HepG2 (cell line): ENCODE results near the gene PPP1CA. TPM values are rescaled to one million over a fixed set of nuclear protein-coding genes. Genes with fewer than 3 reads are reported as not detected.

ENCODE experiments used
- ATAC-seq: fragments of 200-7000 bp; cut with Tn5 transposase; 3 replicates; pipeline ENCODE4 v1.9.1; 2020; ENCODE audit warnings: mild to moderate bottlenecking, moderate library complexity
- BruUV-seq: library from RNA; stranded (reverse); fragments of 400-500 nt; replicated peaks from 2 replicates; lab custom pipeline; 2021; lab: Mats Ljungman, UMichigan
- CTCF ChIA-PET: fragments of 300-600 bp; formaldehyde crosslinking; extraction: SDS; loops from one replicate; lab custom pipeline; 2021; ENCODE audit warnings: low total read pairs, inconsistent platforms, low intra/inter-chr PET ratio; lab: Yijun Ruan, JAX
- POLR2A ChIA-PET: fragments of 350-600 bp; sonication (Branson Sonifier 250); formaldehyde crosslinking; loops from one replicate; lab custom pipeline; 2020; ENCODE audit warnings: antibody characterized with exemption, inconsistent platforms; lab: Yijun Ruan, JAX
- DNase-seq: peaks from one replicate; pipeline ENCODE4 v3.0.0-alpha.2; 2015; ENCODE audit warnings: low spot score
- FAIRE-seq: peaks from 3 replicates; lab custom pipeline; 2011; peaks lifted over from hg19 to GRCh38; lab: Jason Lieb, UNC
- H2AFZ ChIP-seq: one replicate; pipeline ENCODE4 v1.6.1; 2011; ENCODE audit warnings: low read length, inconsistent platforms
- H3K27ac ChIP-seq: fragments of 300-600 bp; 3 replicates; pipeline ENCODE4 v1.8.0; 2011; ENCODE audit warnings: mixed run types, mild to moderate bottlenecking, mixed read lengths, low read length, inconsistent platforms; ENCODE audit not compliant: insufficient read depth; ENCODE audit errors: extremely low read length
- H3K27me3 ChIP-seq, 2 experiments: fragments of 200-600 bp in 1 of 2; 2 replicates in 1 of 2; 3 replicates in 1 of 2; pipeline versions ENCODE4 v1.6.0 to v1.8.0; 2011; ENCODE audit warnings: low read length in 2 of 2, mild to moderate bottlenecking in 2 of 2, moderate library complexity in 2 of 2, inconsistent platforms in 1 of 2; ENCODE audit not compliant: insufficient read depth in 2 of 2, control insufficient read depth in 1 of 2
- H3K36me3 ChIP-seq, 2 experiments: fragments of 200-600 bp in 1 of 2; replicated peaks in 1 of 2; 2 replicates in 1 of 2; 3 replicates in 1 of 2; pipeline versions ENCODE4 v1.5.1 to v1.8.0; 2011; ENCODE audit warnings: low read length in 2 of 2, inconsistent platforms in 1 of 2; ENCODE audit not compliant: insufficient read depth in 2 of 2, control insufficient read depth in 1 of 2
- H3K4me1 ChIP-seq: 2 replicates; pipeline ENCODE4 v1.5.1; 2012; ENCODE audit warnings: low read length, inconsistent platforms; ENCODE audit not compliant: insufficient read depth
- H3K4me2 ChIP-seq: 2 replicates; pipeline ENCODE4 v1.6.0; 2011; ENCODE audit warnings: low read depth, low read length, inconsistent platforms
- H3K4me3 ChIP-seq, 3 experiments: fragments of 200-600 bp in 1 of 3; sonication (generic), shearing (Covaris generic) in 1 of 3; replicated peaks in 1 of 3; 2 replicates each; pipeline ENCODE4 v1.5.1; 2011 to 2016; ENCODE audit warnings: low read length in 3 of 3, inconsistent platforms in 2 of 3, low read depth in 2 of 3, mild to moderate bottlenecking in 2 of 3, control low read depth in 1 of 3, mixed read lengths in 1 of 3; ENCODE audit not compliant: insufficient read depth in 1 of 3
- H3K79me2 ChIP-seq: one replicate; pipeline ENCODE4 v1.6.1; 2011; ENCODE audit warnings: low read length, inconsistent platforms; ENCODE audit not compliant: insufficient read depth
- H3K9ac ChIP-seq: 2 replicates; pipeline ENCODE4 v1.6.0; 2011; ENCODE audit warnings: mild to moderate bottlenecking, low read depth, low read length, inconsistent platforms; ENCODE audit not compliant: insufficient read depth
- H3K9me3 ChIP-seq: 2 replicates; pipeline ENCODE4 v1.5.1; 2012; ENCODE audit warnings: mild to moderate bottlenecking, low read length
- H4K20me1 ChIP-seq: 2 replicates; pipeline ENCODE4 v1.6.0; 2011; ENCODE audit warnings: inconsistent platforms, mild to moderate bottlenecking, low read length, moderate library complexity; ENCODE audit not compliant: insufficient read depth
- FOXA1 ChIP-seq, 2 experiments: fragments of 450-650 bp in 1 of 2; sonication (generic) in 1 of 2; formaldehyde crosslinking in 1 of 2; IDR thresholded peaks; 2 replicates each; pipeline versions ENCODE4 v1.4.0 to v1.6.1; 2016 to 2020; ENCODE audit warnings: missing genetic modification reagents in 1 of 2
- MLXIP ChIP-seq: sonication (generic); formaldehyde crosslinking; IDR thresholded peaks from 2 replicates; pipeline ENCODE4 v1.9.0; 2021; ENCODE audit warnings: missing genetic modification reagents, borderline replicate concordance
- PAF1 ChIP-seq: IDR thresholded peaks from 2 replicates; pipeline ENCODE4 v1.6.1; 2016; ENCODE audit warnings: missing genetic modification reagents, missing compliant biosample characterization
- PHB2 ChIP-seq: fragments of 450-650 bp; IDR thresholded peaks from 2 replicates; pipeline ENCODE4 v1.6.1; 2018; ENCODE audit not compliant: partially characterized antibody
- PITX1 ChIP-seq: sonication (generic); formaldehyde crosslinking; IDR thresholded peaks from 2 replicates; pipeline ENCODE4 v1.5.1; 2020; ENCODE audit warnings: mild to moderate bottlenecking, missing genetic modification reagents
- PLRG1 ChIP-seq: fragments of 450-650 bp; conservative IDR thresholded peaks from 2 replicates; pipeline ENCODE4 v1.6.1; 2016
- SOX5 ChIP-seq: IDR thresholded peaks from 2 replicates; pipeline ENCODE4 v1.6.1; 2016; ENCODE audit warnings: borderline replicate concordance
- TRAFD1 ChIP-seq: sonication (generic); formaldehyde crosslinking; IDR thresholded peaks from 2 replicates; pipeline ENCODE4 v1.5.1; 2020; ENCODE audit warnings: missing genetic modification reagents, mild to moderate bottlenecking, borderline replicate concordance
- ZNF720 ChIP-seq: sonication (generic); formaldehyde crosslinking; IDR thresholded peaks from 2 replicates; pipeline ENCODE4 v1.4.0; 2020; ENCODE audit warnings: missing genetic modification reagents
- WGBS: methylation state at CpG from one replicate; pipeline ENCODE4 v1.1.6; 2017; ENCODE audit warnings: low lambda C conversion rate; 5-methylcytosine and 5-hydroxymethylcytosine counted together
- in situ Hi-C: cut with HindIII; loops from 2 replicates; pipeline ENCODE4 v1.10.0; 2017; ENCODE audit warnings: low pct_unique_long_range_greater_than_20kb; ENCODE audit not compliant: extremely low pct_ligation_motif_present
- intact Hi-C: fragments of 100-400 bp; cut with micrococcal nuclease; formaldehyde crosslinking; loops from one replicate; pipeline ENCODE4 v1.10.0; 2022; ENCODE audit not compliant: unreplicated experiment
- polyA plus RNA-seq, 8 experiments: library from polyadenylated mRNA; depleted of rRNA in 3 of 8; stranded (reverse) in 7 of 8; unstranded in 1 of 8; fragments of >200 nt; fragmentation: Illumina TruSeq in 4 of 8; extraction: Trizol in 4 of 8; gene quantifications; 2 replicates each; pipeline versions ENCODE4 v1.2.1 to v1.2.3, GENCODE V29; 2011 to 2016; ENCODE audit warnings: low read depth in 4 of 8, missing spikeins in 1 of 8, mixed read lengths in 1 of 8; ENCODE audit not compliant: insufficient read depth in 1 of 8
- total RNA-seq, 5 experiments: library from RNA; depleted of rRNA; stranded (reverse); fragments of >200 nt; fragmentation: Illumina TruSeq; extraction: Trizol; gene quantifications; 2 replicates each; pipeline ENCODE4 v1.2.3, GENCODE V29; 2016; ENCODE audit warnings: low read depth in 1 of 5
- TF ChIP-seq, protein P1 (sequence below): sonication (generic); formaldehyde crosslinking; IDR thresholded peaks from 2 replicates; pipeline ENCODE4 v1.9.0; 2022; ENCODE audit warnings: missing genetic modification reagents, mild to moderate bottlenecking, borderline replicate concordance
- TF ChIP-seq, protein P2 (sequence below): sonication (generic); formaldehyde crosslinking; IDR thresholded peaks from 2 replicates; pipeline ENCODE4 v1.9.0; 2021; ENCODE audit warnings: missing genetic modification reagents, borderline replicate concordance

PPP1CA gene
- total and polyA plus RNA-seq, 2 of the 13 experiments (the other 11 are each of a cell fraction or from before 2014, with no cell fraction given) = 149 to 170 TPM

DNA sequence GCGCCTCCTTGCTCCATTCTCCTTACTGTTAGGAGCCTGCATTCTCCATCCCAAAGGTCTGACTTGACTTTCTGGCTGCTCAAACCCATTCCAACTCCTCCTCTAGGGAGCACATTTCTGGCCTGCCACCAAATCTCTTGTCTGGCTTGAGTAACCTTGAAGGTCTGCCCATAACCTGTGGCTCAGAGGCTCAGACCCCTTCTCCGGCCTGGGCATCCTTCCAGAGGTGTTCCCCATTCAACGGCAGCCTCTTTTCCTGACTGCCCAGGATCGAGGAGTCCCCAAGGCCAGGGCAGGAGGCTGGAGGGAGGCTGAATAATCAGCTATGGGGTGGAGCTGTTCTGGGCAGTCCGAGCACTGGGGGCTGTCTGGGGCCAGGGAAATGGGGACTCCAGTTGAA is 7.7 kb downstream of the PPP1CA start (continued):
- TF ChIP-seq TRAFD1 (CRISPR knock-in tag) = no peak
- TF ChIP-seq, all 625 proteins: peak for 0

GRCh38 chr11:67393437-67393836 is 8.2 kb downstream of the PPP1CA start:
- ATAC-seq (no peak), DNase-seq (no peak), FAIRE-seq (no peak)
- H3K79me2 ChIP-seq = peaks cover 10% of the 10 kb centered on the region
- H3K9ac ChIP-seq = no peak overlapping the region
- intact Hi-C loops = no loop called here
- no TSS peak for BruUV-seq
- no peaks in the 10 kb centered on the region for H4K20me1 ChIP-seq
- no peak overlapping the region for H3K27ac ChIP-seq
- H3K36me3 ChIP-seq = peaks cover 12 to 18% of the 10 kb centered on the region in 2 experiments; a peak in 4 of 5 replicates
- 87% methylated on average over 11 of the region's 18 CpGs for WGBS
- no peaks in the 10 kb centered on the region for H3K9me3 ChIP-seq
- H3K4me3 ChIP-seq = no peak overlapping the region
- CTCF ChIA-PET = no interaction called here
- H3K4me2 ChIP-seq = no peak overlapping the region
- no peaks in the 10 kb centered on the region for H3K27me3 ChIP-seq
- in situ Hi-C loops = no loop called here
- no peak overlapping the region for H2AFZ ChIP-seq
- TF ChIP-seq ZNF720 (CRISPR knock-in tag) (no peak), PAF1 (CRISPR knock-in tag) (no peak), PLRG1 (no peak), MLXIP (CRISPR knock-in tag) (no peak), FOXA1 (IDR thresholded peaks at IDR 0.05) (no peak), FOXA1 (CRISPR knock-in tag; IDR thresholded peaks at IDR 0.05) (no peak), PHB2 (no peak), PITX1 (CRISPR knock-in tag) (no peak), SOX5 (CRISPR knock-in tag) (no peak)
- TF ChIP-seq, protein P1, sequence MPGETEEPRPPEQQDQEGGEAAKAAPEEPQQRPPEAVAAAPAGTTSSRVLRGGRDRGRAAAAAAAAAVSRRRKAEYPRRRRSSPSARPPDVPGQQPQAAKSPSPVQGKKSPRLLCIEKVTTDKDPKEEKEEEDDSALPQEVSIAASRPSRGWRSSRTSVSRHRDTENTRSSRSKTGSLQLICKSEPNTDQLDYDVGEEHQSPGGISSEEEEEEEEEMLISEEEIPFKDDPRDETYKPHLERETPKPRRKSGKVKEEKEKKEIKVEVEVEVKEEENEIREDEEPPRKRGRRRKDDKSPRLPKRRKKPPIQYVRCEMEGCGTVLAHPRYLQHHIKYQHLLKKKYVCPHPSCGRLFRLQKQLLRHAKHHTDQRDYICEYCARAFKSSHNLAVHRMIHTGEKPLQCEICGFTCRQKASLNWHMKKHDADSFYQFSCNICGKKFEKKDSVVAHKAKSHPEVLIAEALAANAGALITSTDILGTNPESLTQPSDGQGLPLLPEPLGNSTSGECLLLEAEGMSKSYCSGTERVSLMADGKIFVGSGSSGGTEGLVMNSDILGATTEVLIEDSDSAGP (CRISPR knock-in tag) = no peak
- TF ChIP-seq, protein P2, sequence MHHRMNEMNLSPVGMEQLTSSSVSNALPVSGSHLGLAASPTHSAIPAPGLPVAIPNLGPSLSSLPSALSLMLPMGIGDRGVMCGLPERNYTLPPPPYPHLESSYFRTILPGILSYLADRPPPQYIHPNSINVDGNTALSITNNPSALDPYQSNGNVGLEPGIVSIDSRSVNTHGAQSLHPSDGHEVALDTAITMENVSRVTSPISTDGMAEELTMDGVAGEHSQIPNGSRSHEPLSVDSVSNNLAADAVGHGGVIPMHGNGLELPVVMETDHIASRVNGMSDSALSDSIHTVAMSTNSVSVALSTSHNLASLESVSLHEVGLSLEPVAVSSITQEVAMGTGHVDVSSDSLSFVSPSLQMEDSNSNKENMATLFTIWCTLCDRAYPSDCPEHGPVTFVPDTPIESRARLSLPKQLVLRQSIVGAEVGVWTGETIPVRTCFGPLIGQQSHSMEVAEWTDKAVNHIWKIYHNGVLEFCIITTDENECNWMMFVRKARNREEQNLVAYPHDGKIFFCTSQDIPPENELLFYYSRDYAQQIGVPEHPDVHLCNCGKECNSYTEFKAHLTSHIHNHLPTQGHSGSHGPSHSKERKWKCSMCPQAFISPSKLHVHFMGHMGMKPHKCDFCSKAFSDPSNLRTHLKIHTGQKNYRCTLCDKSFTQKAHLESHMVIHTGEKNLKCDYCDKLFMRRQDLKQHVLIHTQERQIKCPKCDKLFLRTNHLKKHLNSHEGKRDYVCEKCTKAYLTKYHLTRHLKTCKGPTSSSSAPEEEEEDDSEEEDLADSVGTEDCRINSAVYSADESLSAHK = no peak
- H3K4me1 ChIP-seq = peaks cover 40% of the 10 kb centered on the region
- POLR2A ChIA-PET = interaction anchor here (3.8 kb wide), 1 partner anchor 8 kb away, joined by 81 read pairs; the partner anchor contains the start of gene PPP1CA
